GM19240 (cell line): ENCODE data around the gene FKBP2.

Source experiments
- DNase-seq: peaks from one replicate; pipeline ENCODE4 v3.0.0; 2011; ENCODE audit warnings: low spot score; ENCODE audit not compliant: insufficient read length

Gene FKBP2

GRCh38 chr11:64284048-64284961, 43.4 kb downstream of the FKBP2 start, which contains the start of gene BAD:
Gene BAD (minus strand): TSS chr11:64284665. CDS start chr11:64284368, 297 bp downstream.
- DNase-seq = peak; percentile 99

- DNase-seq = peak; percentile 94
Measured at GRCh38 chr11:64284962-64285884, 44.3 kb downstream of the FKBP2 start, which contains the start of gene GPR137. Gene GPR137 (plus strand): TSS chr11:64285848. CDS start chr11:64286525, 677 bp downstream.

- DNase-seq = no peak
Measured at GRCh38 chr11:64285885-64286800, 45.2 kb downstream of the FKBP2 start.

GRCh38 chr11:64286801-64287159, 45.9 kb downstream of the FKBP2 start:
- no peak for DNase-seq

- DNase-seq = no peak
Measured at GRCh38 chr11:64287676-64288352, 46.9 kb downstream of the FKBP2 start.

- DNase-seq = no peak
Measured at GRCh38 chr11:64288353-64288750, 47.5 kb downstream of the FKBP2 start.

- no peak for DNase-seq
Measured at GRCh38 chr11:64289002-64289564, 48.2 kb downstream of the FKBP2 start.

GRCh38 chr11:64290352-64291261, 49.7 kb downstream of the FKBP2 start:
- DNase-seq = no peak

GRCh38 chr11:64291262-64291751, 50.4 kb downstream of the FKBP2 start, which contains the start of gene KCNK4:
Gene KCNK4 (plus strand): TSS chr11:64291302. CDS start chr11:64293019, 1,717 bp downstream.
- DNase-seq = no peak

GRCh38 chr11:64291752-64292459, 51.0 kb downstream of the FKBP2 start:
- DNase-seq = no peak

- no peak for DNase-seq
Measured at GRCh38 chr11:64292460-64293254, 51.8 kb downstream of the FKBP2 start.
